Choroid plexus epithelial cell (primary cell): Measurements from ENCODE around the gene NOS3.

Experiments
- DNase-seq: peaks from one replicate; pipeline ENCODE4 v3.0.0-alpha.2; 2010; ENCODE audit warnings: low read depth
- H3K4me3 ChIP-seq: 2 replicates; pipeline ENCODE4 v1.5.1; 2011; ENCODE audit warnings: low read depth, mild to moderate bottlenecking, control low read depth, low read length, moderate library complexity
- TF ChIP-seq, protein P1 (sequence below): conservative IDR thresholded peaks from 2 replicates; pipeline ENCODE4 v1.5.1; 2011; ENCODE audit warnings: low read depth, mild to moderate bottlenecking, control low read depth, inconsistent platforms, low read length, moderate library complexity

Gene NOS3

DNA sequence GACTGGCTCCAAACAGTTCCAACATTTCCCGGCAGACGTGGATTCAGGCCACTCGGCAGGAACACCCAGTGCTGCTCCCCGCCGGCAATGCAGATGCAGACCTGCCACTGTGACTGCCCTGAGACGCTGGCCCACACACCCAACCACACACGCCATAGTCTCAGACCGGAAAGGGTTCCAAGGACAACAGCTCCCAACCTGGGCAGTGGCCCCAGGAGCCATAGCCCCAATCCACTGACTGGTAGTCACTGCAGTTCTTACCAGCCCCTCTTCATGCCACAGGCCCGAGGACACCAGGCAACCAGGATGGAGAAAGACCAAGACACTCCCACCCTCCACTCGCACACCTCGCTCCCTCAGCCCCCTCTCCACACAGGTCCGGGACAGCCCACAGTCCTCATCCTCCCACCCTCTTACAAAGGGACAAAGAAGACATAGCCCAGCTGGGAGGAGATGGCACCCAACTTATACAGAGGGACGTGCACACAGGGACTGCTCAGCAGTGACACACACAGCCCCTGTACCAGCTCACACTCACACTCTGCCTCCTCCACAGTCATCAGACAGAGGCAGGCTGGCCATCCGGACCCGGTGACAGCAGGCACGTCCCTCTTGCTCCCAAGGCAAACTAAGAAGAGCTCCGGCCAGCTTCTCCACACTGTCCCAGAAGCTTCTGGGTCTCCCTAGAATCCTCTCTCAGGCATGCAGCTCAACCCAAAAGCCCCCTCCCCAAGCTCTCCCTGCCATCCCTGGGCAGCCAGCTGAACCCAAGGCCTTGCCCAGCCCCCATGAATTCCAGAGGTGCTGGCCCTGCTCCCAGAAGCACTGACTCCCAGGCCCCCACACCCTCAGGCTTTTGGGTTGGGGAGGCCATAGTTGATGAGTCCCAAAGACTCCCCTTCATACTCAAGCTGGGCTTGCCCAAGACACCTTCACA, 37.5 kb upstream of the NOS3 start:
- TF ChIP-seq, protein P1, sequence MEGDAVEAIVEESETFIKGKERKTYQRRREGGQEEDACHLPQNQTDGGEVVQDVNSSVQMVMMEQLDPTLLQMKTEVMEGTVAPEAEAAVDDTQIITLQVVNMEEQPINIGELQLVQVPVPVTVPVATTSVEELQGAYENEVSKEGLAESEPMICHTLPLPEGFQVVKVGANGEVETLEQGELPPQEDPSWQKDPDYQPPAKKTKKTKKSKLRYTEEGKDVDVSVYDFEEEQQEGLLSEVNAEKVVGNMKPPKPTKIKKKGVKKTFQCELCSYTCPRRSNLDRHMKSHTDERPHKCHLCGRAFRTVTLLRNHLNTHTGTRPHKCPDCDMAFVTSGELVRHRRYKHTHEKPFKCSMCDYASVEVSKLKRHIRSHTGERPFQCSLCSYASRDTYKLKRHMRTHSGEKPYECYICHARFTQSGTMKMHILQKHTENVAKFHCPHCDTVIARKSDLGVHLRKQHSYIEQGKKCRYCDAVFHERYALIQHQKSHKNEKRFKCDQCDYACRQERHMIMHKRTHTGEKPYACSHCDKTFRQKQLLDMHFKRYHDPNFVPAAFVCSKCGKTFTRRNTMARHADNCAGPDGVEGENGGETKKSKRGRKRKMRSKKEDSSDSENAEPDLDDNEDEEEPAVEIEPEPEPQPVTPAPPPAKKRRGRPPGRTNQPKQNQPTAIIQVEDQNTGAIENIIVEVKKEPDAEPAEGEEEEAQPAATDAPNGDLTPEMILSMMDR = no peak

DNA sequence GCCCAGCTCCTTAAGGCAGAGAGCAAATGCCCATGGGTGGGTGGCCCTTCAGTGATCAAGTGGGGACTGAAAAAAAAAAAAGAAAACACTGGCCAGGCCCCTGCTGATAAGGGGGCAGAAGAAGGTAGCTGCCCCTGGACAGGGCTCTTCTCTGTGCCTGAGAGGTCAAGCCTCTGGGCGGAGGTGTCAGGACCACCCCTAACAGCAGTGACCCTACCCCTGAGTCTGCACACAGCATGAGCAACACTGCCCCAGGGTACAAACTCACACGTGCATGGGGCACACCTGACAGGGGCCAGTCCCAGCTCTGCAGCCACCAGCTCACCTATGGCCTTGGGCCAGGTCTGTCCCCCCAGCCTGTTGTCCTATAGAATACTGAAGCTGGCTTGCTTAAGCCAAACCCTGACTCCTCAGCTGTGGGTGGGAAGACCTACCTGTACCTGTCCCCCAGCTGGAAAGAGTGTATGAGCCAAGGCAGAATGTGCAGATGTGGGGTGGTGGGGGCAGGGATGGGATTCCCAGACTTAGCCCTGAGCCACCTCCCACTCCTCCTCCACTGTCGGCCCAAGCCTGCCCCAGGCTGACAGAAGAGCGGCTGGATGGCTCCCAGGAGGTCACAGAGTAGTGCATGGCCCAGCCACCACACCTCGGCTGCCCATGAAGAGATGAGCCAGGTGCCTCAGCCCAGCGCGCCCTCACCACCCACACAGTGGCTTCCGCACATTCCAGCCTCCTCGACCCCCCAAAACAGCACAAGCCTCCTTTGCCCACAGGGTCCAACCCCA, 36.4 kb upstream of the NOS3 start:
- H3K4me3 ChIP-seq = no peak overlapping the region
- TF ChIP-seq, protein P1 = no peak
- DNase-seq = no peak

More for the DNA sequence above, 37.5 kb upstream of the NOS3 start:
- DNase-seq = no peak
- H3K4me3 ChIP-seq = no peak overlapping the region

DNA sequence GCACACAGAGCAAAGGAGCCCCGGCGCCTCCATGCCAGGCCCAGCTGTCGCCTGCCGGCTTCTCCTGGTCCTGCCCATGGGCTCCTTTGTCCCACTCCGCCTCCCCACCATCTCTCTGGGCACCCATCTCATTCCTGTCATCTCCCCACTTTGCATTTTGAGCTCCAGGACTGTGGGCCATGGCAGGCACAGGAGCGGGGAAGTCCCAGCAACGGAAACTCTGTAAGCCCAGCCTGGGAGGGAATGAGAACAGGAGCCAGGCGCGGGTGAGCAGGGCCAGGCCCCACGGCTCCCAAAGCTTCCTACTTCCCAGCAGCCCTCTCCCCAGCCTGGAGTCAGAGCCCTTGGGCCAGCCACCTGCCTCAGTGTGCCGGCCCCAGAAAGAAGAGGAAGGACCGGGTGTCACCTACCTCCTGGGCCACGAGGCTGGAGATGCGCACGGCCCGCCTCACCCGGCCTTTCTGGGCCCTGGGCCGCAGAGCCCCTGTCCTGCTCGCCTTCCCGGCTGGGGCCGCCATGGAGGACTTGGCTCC, 35.8 kb upstream of the NOS3 start:
- TF ChIP-seq, protein P1 = no peak
- no peak overlapping the region for H3K4me3 ChIP-seq
- no peak for DNase-seq

DNA sequence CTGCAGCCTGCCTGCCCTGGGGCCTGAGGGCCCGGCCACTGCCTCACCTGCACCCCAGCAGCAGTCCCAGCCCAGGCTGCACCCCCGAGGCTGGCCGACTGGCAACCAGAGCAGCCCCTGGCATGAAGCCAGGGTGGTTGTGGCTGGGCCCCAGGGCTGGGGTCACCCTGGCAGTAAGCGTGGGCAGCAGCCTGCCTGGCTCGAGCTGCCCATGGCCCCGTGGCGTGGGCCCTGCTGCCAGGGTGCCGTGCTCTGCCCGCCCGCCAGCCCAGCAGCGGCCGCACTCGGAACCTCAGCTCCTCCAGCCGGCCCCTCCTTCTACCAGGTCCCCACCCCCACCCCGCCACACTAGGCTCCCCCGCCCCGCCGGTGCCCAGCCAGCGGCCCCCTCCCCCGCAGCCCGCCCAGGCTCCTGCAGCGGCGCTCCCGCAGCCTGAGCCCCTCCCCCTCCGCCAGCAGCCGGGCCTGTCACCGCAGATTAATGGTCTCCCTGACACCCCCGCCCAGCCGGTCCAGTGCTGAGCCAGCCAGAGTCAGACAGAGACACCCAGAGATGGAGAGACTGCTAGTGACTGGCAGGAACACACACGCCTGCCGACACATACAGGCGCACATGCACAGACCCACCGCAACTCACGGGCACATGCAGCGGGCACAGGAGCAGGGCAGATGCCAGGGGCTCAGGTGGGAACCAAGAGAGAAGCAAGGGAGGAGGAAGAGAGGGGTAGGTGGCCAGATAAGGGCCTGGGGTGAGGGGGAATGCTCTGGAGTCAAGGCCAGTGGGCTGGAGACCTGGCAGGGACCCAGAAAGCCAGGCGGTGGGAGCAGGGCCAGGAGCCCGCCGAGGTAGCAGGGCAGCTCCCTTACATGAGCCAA, 35.1 kb upstream of the NOS3 start:
- DNase-seq = no peak
- TF ChIP-seq, protein P1 = no peak
- H3K4me3 ChIP-seq = no peak overlapping the region

DNA sequence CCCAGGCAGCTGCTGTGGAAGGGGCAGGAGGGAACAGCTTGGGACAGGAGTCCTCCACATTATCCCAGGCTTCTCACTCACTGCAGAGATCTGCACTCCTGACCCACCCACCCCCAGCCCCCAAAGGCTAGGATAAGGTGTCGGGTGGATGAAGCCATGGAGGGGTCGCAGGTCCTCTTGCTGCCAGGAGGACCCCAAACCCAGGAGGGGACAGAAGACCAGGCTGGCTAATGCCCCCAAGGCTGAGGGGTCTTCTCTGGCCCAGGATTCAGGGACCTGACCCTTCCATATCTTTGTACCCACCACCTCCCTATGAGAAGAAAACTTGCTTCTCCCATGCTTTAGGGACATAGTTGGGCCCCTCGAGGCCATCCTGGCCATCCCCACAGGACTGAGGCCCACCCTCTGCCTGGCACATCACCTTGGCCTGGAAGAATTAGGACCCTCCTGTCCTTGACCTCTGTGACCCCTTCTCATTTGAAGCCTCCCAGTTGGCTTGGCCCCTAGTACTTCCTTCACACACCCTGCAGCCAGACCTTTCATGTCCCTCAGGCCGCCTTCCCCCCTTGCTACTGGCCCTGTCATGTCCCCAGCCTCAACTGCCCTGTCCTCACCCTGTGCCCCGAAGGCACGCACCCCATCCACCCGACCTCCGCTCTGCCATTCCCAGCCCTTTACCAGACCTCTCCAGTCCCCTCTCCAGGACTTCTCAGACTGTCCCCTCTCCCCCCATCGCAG, 34.3 kb upstream of the NOS3 start:
- DNase-seq = no peak
- TF ChIP-seq, protein P1 = no peak
- H3K4me3 ChIP-seq = no peak overlapping the region
